Measurements from ENCODE around the gene TMEM92.

The TMEM92 gene

GRCh38 chr17:50274142-50274896 lies at the start of gene TMEM92:
Gene TMEM92, plus strand, starts transcription at chr17:50274466. Its CDS starts 36 bp downstream, at chr17:50274502.
- no peak for DNase-seq

GRCh38 chr17:50225701-50226240 lies 48.5 kb upstream of the TMEM92 start:
- no peak for DNase-seq

- no peak for DNase-seq
These were observed 39.7 kb upstream of the TMEM92 start for GRCh38 chr17:50234581-50234980.

GRCh38 chr17:50237901-50238300 lies 36.4 kb upstream of the TMEM92 start:
- DNase-seq: no peak

GRCh38 chr17:50238601-50239280 lies 35.5 kb upstream of the TMEM92 start:
- no peak for DNase-seq

GRCh38 chr17:50239937-50240336 lies 34.3 kb upstream of the TMEM92 start:
- DNase-seq: no peak

- DNase-seq: no peak
These were observed 33.4 kb upstream of the TMEM92 start for GRCh38 chr17:50240851-50241250.

- no peak for DNase-seq
These were observed 32.8 kb upstream of the TMEM92 start for GRCh38 chr17:50241431-50241830.

GRCh38 chr17:50244771-50245170 lies 29.5 kb upstream of the TMEM92 start:
- DNase-seq: no peak

- no peak for DNase-seq
These were observed 26.0 kb upstream of the TMEM92 start for GRCh38 chr17:50248255-50248654.

- no peak for DNase-seq
These were observed 21.5 kb upstream of the TMEM92 start for GRCh38 chr17:50252781-50253180.

- no peak for DNase-seq
These were observed 18.3 kb upstream of the TMEM92 start for GRCh38 chr17:50255766-50256635.

- no peak for DNase-seq
These were observed 17.2 kb upstream of the TMEM92 start for GRCh38 chr17:50256826-50257618.

GRCh38 chr17:50257676-50258224 lies 16.5 kb upstream of the TMEM92 start:
- DNase-seq: no peak

- DNase-seq: no peak
These were observed 15.4 kb upstream of the TMEM92 start for GRCh38 chr17:50258647-50259476.

GRCh38 chr17:50259477-50260324 lies 14.6 kb upstream of the TMEM92 start:
- DNase-seq: no peak

GRCh38 chr17:50260501-50260911 lies 13.8 kb upstream of the TMEM92 start:
- DNase-seq: no peak

GRCh38 chr17:50261051-50261915 lies 13.0 kb upstream of the TMEM92 start:
- DNase-seq: no peak
